CD4-positive, alpha-beta T cell treated with Interferon alpha-2 for 1 hour (primary cell): ENCODE results near the gene ZFP36L2.

ENCODE experiments used
- DNase-seq, 2 donors: peaks; one replicate each; pipeline ENCODE4 v3.0.0-alpha.2; 2020 to 2022

ZFP36L2 gene

DNA sequence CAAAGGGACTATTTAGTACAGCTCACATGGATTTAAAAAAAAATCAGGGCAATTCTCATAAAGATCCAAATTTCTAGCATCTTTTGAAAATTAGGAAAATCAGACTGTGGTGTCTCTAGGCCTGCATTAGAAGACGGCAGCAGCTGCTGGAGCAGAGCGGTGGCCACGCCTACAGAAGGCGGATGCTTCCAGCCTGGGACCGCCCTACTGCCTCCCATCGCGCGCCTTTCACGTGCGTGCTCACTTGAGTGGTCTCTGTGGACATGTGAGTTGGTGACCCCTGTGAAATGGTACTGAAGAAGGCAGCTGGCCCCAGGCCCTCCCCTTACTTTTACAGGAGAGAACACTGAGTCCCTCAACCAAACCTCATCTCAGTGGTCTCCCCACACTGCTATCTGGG is 15.2 kb upstream of the ZFP36L2 start:
- no peak for DNase-seq

GRCh38 chr2:43240766-43241150 is 14.4 kb upstream of the ZFP36L2 start:
- no peak for DNase-seq

DNA sequence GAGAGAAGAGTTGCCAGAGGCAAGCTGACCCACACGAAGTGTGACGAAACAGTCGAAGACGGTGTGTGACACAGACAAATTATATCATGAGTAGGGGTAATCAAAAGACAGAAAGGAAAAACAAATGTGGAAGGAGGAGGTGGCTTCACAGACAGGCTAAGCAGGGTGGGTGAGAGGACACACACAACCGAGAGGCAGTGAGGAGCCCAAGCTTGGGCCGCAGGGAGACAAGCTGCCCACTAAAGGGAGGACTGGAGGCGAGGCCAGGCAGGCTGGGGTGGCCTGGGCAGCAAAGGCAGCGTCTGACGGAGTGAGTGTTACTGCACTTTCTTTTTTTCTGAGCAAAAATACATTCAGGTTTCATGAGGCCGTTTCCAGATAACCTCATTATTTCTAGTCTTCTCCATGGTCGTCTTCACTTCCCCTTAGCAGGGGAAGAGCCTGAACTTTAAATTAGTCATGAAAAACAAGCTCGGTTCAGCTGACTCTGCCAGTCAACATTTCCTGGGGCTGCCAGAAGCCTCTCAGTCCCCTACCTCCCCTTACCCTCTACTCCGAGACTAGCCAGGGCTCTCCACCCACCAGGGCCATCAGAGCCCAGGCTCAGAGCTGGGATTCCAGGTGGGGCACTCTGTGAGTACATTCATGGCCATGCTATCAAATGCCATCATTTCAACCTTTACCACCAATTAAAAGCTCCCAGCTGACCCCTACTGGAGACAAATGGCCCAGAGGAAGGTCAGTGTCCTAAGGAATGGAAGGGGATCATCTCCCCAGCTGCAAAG is 13.8 kb upstream of the ZFP36L2 start:
- no peak for DNase-seq

GRCh38 chr2:43238813-43239212 is 12.4 kb upstream of the ZFP36L2 start:
- DNase-seq = no peak

- DNase-seq = no peak
Observed at GRCh38 chr2:43238176-43238575, 11.8 kb upstream of the ZFP36L2 start.

- DNase-seq = no peak
Observed at GRCh38 chr2:43233218-43234212, 7.1 kb upstream of the ZFP36L2 start.

- no peak for DNase-seq
Observed at GRCh38 chr2:43230951-43231827, 4.8 kb upstream of the ZFP36L2 start.

DNA sequence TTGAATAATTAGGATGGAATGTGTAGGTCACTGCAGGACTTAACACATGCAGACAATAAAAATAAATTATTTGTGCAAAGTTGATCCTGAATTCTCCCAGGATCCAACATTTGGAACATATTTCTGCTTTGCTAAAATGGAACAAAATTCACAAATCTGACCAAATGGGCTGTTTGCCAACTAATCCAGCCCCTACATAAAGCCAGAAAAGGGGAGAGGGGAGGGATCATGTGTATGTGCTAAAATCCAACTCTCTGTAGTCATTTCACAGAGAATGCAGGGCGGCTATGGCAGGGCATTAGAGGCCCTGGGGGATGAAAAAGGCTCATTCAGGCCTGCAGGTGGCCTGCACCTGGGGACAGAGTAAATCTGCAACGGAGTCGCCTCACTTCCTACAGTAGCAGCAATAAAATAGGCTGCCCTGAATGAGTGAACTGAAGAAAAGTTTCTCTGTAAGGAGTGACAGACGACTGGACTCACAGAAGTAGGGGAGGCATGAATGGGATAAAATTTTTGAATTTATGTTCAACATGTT is 4.0 kb upstream of the ZFP36L2 start:
- DNase-seq = no peak

- peak in 1 of 2 donors; percentile 50 for DNase-seq
Observed at GRCh38 chr2:43228756-43229659, 2.6 kb upstream of the ZFP36L2 start.

DNA sequence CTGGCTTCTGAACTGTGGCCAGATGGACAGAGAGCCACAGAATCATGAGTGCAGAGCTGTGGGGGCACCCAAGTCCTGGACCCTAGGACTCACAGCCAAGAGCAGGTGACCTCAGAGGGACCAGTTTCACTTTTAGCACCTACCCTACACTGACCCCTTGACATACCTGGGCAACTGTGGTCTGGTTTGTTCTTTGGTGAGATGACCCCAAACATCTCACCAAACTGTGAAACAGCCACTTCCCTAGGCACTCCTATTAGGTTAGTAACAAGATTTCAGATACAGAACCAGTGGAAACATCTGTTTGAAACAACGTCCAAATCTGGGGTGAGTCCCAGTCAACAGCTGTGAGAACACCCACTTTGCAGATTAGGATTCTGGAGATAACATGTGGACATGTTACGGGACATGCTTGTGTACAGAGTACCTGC is 1.9 kb upstream of the ZFP36L2 start:
- no peak for DNase-seq

DNA sequence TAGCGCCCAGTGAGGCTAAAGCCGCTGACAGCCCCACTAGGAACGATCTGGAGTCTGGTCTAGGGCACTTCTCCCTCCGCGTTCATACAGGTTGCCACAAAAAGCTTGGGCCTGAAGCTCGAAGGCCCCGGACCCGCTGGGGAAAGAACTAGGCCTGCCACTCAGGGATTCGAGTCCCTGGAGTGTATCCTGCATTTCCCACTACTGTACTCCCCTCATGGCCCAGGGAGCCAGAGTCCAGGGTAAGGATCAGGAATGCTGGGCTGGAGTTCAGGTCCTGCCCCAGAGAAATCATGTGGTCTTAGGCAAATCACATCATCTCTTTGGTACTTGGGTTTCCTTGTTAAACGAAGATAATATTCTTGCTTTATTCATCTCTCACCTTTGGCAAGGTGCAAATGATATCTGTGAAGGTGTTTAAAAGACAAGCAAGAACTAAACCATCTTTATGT is 1.4 kb upstream of the ZFP36L2 start:
- no peak for DNase-seq

- peak; percentile 57 to 59 for DNase-seq
Observed at GRCh38 chr2:43226955-43227829, 786 bp upstream of the ZFP36L2 start.

DNA sequence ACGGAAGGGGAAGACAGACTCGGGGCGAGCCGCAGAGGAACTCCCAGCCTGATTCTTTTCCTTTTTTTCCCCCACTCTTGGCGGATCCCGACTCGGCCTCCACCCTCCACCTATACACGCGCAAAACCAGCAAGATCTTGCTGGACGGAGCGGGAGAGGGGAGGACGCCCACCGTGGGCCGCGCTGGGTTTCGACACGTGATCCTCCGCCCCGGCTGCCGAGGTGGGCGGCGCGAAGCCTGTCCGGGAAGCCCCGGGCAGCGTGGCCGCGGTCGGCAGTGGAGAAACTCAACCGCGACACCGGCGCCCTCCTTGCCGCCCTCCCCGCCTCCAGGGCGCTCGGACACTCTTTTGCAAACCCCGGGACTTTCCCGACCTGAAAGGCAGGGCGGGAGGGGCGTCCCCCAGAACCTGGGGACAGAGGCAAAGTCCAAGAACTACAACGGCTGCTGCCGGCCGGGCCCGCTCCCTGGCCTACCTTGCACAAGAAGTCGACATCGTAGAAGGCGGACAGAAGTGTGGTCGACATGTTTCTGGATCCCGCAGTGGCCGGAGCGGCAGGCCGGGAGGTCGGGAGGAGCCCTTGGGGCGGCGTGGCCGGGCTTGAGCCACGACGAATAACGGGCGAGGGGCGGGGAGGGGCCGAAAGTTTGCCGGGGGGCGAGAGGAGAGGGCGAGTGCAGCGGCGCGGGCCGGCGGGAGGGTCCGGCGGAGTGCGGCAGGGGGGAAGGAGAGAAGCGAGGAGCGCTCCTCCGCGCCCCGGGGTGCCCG is 433 bp downstream of the ZFP36L2 start:
- DNase-seq = peak; percentile 79 to 84

DNA sequence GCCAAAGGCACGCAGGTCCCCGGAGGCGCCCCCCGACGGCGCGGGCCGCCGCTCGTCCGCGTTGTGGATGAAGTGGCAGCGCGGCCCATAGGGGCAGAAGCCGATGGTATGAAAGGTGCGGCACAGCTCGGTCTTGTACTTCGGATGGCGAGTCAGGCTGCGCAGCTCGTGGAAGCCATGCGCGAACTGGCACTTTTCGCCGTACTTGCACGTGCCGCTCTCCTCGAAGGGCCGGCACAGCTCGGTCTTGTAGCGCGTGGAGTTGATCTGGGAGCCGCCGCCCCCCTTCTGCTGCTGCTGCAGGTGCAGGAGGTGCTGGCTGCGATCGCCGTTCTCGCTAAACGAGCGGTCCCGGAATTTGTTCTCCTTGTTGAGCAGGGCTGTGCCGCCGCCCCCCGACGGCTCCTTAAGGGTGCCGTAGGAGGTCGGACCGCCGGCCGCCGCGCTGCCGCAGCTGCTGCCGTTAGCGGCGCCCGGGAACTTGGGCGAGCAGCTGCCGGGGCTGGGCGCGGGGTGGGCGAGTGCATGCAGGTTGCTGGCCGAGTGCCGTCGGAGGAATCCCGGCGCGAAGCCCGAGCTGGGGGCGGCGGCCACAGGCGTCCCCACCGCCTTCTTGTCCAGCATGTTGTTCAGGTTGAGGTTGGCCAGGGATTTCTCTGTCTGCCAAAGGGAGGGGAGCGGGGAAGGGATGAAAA is 1.2 kb downstream of the ZFP36L2 start:
- DNase-seq = peak; percentile 72 to 75

- DNase-seq = peak in 1 of 2 donors; percentile 38
Observed at GRCh38 chr2:43224571-43225092, 1.8 kb downstream of the ZFP36L2 start.

GRCh38 chr2:43224131-43224570 is 2.3 kb downstream of the ZFP36L2 start:
- DNase-seq = peak; percentile 74 to 77

DNA sequence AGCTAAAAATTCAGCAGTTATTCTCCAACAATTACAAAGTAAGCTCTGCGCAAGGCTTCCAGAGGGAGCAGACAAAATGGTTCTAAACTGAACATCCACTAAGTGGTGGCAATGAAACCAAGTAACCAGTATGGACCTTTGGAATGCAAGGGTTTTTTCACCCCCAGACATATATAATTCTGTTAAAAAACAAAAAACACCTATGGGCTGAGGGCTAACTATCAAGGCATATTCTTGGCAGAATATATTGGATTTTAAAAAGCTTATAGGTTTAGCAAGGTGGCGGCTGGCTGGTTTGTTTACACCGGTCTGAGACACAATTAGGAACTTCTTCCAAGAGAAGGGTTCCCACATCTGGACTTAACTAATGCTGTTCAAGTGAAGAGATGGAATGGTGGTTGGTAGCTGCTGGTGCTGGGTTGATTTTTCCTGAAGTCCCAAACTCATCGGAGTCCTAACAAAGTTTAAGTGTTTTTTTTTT is 2.8 kb downstream of the ZFP36L2 start:
- peak in 1 of 2 donors; percentile 28 for DNase-seq
